GM18520 (cell line): ENCODE data around the gene AP1B1.

Experiments
- ATAC-seq: cut with Tn5 transposase; IDR thresholded peaks from one replicate; pipeline ENCODE4 v1.9.1; 2021; ENCODE audit not compliant: unreplicated experiment

AP1B1 gene

DNA sequence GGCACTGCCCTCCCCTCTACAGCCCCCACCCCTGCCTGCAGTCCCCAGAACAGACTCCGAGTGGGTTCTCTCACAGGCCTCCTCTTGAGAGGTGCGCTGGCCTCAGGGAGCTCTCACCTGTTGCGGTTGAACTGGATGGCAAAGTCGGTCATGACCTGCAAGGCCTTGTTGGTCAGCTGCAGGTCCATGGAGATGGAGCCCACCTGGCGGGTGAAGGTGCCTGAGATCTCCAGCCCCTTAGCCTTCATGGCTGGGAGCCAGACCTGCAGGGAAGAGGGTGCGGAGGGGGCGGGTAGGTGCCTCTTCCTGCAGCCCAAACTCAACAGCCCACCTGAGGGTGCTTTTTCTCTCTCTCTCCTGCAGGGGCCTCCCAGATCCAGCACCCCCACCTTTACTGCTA is 54.2 kb downstream of the AP1B1 start:
- no peak for ATAC-seq

DNA sequence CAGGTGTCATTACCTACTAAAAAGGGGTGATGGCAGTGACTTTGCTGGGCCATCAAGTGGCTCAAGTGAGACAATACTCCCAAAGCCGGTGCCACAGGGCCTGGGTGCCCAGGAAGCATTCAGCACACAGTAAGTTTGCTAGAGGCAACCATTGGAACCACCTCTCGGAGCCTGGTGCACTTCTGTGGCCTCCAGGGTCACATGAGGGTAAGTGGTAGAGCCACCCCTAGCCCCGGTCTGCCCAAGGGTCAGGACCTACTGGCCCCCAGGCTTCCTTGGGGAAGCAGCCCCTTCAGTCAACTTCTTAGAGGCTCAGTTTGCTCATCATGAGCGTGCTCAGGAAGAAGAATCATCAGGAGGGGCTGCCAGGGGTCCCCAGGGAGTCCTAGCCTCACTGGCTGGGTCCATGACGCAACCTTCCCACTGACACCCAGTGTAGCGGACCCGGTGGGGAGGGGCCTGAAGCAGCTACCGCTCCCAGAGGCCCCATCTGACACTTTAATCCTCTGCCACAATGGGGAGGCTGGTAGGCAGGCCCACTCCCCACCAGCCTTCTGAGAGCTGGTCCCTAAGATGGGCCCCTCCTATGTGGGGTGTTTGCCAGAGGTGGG is 55.4 kb downstream of the AP1B1 start:
- no peak for ATAC-seq

DNA sequence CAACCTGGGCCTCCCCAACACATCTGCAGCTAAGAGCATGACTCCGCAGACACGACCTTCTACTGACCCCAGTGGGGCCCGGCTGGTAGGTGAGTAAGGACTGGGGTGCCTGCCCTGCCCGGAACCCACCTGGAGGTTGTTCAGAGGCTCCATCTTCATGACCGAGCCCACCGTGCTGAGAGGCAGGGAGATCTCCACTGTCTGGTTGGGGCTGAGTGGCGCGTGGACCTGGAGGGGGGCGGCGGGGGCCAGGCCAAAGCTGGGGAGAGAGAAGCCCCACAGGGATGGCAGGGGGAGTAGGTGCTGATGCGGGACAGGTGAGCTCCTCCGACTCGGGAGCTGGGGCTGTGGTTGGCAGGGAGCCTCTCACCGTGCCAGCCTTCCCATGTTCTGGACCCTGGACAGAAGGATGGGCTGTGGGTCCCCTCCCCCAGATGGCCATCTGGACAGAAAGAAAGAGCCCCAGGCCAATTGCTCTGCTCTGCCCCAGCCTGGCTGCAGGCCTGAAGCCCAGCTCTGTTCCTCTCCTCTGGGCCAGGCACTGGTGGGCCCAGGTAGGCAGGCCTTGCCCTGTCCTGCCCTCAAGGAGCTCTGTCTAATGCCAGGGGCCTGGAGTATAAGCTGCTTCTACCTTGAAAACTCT is 56.6 kb downstream of the AP1B1 start:
- ATAC-seq, result no peak

DNA sequence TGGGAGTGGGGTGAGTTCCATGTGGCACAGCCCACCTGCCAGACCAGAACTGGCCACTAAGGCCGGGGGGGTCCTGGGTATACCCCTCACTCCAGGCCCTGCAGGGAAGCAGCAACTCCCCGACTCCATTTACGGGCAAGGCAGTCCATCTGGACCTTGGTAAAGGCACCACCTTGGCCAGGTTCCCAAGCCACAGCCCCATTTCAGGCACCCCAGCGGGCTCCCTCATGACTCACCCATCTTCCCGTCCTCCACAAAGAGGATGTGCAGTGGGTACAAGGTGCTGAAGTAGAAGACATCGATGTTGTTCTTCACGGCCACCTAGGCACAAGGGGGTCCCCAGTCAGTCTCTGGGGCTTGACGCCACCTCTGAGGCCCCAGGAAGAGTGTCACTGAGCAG is 57.2 kb downstream of the AP1B1 start:
- no peak for ATAC-seq

DNA sequence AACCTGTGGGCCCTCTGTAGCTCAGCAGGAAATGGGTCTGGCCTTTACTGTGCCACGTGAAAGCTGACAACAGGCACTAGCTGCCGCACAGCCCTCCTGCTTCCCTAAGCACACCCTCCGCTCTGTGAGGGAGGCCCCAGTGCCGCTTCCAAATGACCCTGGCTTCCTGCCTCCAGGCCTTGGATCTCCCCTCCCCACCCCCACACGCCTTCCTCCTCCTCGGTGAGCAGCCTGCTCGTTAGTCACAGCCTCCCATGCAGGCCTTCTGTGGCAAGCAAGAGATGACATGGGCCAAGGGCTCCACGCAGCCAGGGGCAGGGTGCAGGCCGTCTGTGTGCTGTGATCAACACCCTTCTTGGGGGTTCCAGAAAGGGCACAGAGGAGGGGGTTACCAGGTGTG is 57.6 kb downstream of the AP1B1 start:
- no peak for ATAC-seq

DNA sequence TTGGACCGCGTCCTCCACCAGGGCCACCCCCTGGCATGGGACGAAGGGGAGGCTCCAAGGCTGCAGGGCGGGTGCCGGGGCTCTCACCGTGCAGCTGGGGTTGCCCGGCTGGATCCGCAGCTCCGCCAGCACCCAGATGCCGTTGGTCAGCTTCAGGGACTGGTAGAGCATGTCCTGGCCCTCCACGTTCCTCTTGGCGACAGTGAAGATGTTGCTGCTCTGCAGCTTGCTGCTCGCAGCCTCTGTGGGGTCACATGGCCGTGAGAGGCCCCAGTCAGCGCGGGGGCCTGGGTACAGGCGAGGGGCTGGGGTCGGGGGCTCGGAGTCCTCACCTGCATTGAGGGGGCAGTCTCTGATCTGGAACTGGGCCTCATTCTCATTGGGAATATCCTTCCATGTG is 58.1 kb downstream of the AP1B1 start:
- ATAC-seq, result no peak

DNA sequence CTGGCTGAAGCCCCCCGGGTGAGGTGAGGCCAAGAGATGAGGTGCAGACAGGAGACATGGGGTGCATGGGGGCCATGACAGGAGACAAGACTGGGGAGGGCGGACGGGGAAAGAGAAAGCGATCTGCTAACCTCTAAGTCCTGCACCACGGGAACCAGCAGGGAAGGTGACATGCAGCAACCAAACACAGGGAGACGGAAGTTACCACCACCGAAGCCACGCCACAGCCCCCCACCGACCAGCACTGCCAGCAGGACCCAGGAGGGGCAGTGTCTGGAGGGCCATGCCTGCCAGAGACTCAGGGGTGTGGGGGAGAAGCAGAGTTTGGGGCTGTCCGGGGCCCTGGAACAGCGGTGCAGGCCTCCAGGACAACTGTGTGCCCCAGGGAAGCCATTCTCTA is 58.8 kb downstream of the AP1B1 start:
- no peak for ATAC-seq

DNA sequence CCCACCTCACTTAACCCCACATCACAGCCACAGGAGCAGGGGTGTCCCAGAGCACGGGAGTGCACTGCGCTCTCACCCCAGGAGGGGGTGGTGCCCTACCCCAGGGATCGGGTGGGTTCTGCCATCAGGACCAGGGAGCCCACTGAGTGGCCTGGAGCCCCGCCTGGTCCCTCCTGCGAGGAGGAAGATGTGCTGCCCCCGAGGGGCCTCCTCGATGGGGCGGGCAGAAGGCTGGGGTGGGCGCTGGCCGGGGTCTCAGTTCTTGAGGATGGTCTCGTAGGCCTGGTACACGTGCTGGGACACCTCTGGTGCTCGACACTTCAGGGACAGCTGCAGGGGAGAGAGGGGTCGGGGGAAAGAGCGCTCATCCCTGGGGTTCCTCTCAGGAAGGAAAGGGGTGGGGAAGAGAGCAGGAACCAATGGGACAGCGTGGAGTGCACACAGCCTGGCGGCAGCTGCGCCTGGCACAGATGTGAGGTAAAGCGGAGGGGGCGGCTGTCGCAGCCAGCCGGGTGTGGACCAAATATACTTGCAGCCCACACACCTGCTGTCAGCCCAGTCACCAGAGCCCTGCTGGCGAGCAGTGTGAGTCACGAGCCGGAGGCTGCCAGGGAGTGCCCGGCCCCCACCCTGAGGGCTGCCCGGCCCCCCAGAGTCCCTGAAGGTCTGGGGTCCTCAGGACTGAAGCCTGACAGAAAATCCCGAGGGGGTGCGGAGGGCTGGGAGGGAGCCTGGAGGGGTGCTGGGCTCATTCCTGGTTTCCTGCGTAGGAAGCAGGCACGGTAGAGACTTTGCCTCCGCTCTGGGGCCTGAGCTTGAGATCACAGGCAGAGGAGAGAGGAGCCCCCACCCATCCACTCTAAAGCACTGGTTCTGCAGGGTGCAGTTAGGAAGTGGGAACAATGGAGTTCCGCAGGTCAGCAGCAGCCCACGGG is 59.5 kb downstream of the AP1B1 start:
- no peak for ATAC-seq

DNA sequence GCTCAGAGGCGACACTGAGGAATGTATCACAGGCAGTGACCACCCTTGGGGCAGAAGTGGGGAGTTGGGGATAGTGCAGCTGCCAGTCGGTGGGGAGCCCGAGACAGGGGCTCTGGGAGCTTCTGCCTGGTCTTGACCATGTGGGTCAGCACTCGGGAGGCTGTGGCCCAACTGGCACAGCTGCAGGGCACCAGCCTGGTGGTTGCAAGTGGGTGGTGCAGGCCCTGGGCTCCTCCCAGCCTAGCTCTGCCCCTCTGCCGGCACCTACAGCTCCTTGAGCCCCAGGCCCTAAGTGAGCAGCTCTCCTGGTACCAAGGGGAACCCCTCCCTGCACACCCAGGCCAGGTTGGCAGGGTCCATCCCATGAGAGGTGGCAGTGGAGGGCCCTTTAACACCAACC is 60.3 kb downstream of the AP1B1 start:
- no peak for ATAC-seq

DNA sequence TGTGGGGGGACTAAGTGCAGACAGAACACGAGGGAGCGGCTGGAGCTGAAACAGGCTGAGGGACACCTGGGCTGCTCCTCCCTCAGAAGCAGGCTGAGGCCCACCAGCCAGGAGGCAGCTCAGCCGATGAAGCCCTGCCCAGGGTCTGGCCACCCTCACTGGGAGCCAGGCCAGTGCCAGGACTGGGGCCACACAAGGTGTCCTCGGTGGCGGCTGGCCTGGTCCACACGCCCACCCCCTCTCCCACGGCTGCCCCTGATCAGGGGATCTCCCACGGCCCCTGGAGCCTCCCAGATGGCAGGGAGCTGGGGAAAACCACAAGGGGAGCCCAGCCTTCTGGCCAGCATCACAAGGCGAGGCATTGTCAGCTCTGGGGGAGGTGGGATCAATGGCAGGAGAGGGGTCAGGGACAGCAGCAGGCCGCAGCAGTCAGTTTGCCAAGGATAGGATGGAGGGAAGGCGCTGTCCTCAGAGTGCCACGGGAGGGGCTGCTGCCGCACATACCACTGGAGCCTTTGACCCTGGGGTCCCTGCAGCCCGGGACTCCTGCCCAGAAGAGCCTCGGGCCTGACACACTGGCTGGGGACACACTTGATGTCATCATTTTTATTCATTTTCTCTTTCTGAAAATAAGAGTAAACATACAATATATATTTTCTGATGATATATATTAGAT is 61.1 kb downstream of the AP1B1 start:
- ATAC-seq, result no peak

DNA sequence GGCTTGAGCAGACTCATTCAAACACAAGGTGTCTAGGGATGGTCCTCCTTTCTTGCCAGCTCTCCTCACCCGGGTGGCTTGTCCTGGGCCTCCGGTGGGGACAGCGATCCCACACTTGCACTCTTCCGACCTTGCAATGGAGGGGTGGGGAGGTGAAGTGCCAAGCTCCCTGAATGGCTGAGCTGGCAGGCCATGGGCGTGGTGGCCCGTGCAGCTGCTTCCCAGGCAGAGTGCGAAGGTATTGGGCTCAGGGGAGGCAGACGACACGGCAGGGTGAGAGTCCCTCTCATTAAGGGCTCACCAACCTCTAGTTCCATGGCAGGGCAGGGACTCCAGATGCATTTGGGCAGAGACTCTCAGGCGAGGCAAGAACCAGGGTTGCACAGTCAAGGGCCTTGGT is 61.9 kb downstream of the AP1B1 start:
- ATAC-seq, result no peak

DNA sequence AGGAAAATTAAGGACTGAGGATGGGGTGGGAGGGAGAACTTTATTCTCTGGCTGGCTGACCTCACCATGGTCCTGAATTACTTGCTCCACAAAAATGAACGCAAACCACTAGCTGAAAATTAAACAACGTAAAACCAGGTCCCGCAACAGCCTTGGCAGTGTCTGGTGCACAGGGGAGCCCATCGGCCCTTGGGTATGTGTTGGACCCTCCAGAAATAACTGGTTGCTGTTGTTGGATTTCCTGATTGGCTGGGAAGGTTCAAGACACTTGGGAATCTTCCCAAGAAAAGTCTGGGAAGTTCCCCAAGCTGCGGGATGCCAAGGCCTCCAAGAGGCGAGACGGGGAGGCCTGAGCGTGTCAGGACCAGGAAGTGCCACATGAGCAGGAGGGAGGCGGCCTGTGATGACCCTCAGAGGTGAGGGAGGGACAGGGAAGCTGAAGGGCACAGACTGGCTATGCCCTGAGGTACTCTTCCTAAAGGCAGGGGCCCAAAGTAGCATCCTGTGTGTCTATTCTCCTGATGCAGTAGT is 62.5 kb downstream of the AP1B1 start:
- no peak for ATAC-seq

DNA sequence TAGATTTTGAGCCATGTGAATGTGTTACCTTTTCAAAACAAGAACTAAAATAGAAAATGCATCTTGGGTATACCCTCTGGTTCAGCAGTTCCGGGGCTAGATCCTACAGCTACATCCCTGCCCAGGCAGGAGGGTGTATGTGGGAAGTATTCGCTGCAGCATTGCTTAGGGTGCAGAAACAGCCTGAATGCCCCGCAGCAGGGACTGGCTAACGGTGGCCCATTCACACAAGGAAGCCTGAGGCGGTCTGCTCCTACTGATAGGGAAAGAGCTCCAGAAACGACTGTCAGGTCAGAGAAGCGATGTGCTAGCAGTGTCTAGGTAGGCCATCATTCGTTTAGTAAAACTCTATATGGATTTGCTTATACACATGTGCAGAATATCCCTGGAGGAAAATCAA is 63.0 kb downstream of the AP1B1 start:
- no peak for ATAC-seq

DNA sequence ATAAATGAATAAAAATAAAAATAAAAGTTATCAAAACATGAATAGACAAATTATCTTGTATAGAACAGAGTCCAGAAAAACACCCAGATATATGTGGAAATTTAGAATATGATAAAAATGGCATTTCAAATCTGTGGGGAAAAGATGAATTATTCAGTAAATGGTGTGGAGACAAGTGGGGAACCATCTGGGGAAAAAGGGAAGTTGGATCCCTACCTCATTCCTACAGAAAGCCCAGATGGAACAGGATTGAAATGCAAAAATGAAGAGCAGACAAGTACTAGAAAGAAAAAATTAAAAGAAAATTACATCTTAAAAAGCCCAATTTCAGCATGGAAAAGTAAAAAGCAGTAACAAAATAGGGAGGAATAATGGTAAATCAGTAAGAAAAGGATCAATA is 64.7 kb downstream of the AP1B1 start:
- ATAC-seq, result no peak

DNA sequence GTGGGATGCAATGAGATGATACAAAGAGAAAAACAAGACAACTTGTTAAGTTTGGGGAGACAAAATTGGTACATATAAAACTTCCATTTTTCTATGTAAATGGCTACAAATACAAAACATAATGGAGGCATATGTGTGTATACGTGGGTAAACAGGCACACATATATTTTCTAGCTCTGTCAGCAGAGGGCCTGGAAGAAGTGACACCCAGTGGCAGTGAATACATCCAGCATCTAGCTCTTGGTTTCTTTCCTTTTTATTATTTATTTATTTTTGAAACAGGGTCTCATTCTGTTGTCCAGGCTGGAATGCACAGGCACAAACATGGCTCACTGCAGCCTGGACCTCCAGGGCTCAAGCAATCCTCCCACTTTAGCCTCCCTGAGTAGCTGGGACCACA is 67.8 kb downstream of the AP1B1 start:
- ATAC-seq, result no peak

DNA sequence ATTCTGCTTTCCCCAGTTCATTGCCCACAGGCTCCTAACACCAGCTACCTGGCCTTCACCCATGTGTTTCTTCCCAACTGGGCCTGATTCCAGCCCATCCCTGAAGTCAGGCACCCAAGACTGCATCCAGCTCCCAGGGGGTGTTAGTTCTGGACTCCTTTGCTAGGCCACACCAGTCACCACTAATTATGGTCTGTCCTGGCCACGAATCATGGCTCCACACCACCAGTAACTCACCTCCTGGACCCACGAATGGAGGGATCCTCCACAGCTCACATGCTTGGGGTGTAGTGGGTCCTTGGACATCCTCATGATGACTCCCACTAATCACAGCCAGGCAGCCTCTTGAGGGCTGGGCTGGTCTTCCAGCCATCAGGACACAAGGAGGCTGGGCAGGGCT is 69.3 kb downstream of the AP1B1 start:
- no peak for ATAC-seq

DNA sequence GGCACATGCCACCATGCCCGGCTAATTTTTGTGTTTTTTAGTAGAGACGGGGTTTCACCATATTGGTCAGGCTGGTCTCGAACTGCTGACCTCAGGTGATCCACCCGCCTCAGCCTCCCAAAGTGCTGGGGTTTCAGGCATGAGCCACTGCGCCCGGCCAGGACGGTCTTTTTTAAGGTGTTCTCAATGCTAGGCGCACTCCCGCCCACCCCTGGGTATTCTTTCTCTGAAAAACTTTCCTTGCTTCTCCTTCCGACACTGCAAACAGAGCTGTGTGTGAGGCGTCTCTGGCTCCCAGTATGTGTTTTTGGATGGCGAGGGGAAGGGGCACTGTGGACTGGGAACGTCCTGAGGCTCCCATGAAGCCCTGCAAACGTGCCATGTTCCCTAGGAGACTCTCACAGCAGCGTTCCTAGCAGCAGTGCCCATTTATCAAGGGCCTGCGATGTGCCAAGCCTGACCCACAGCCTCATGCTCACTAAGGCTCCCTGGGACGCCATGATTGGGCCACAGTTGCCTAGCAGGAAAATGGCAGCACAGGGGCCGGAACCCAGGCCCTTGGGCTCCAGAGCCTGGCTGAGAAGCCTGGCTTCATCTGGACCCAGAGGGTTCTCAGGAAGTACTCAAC is 70.4 kb downstream of the AP1B1 start:
- ATAC-seq, result no peak

DNA sequence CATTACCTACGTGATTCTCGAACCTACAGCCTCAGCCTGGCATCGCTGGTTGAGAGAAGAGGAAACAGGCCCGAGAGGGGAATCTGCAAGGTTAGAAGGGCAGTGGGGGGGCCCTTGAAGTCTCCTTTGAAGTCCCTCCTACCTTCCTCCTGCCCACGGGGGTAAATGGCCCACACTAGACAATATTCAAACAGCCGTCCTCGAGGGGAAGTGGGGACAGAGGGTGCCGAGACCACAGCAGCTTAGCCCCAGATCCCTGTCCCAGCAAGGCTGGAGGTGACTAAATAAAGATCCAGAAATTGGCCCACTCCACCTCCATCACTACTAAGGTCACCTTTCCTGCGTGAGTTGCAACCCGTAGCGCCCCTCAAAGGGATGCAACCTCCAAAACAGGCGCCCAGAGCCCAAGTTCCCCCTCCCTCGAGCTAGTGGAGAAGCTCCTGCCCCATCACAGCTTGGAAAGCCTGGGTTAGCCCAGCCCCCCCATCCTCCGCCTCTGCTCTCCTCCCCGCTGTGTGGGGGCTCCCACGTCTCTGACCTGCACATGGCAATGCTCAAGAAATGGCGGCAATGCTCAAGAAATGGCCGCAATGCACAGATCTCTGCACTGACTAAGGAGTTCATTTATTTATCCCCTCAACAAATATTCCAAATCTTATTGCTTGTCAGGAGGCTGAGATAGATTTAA is 72.1 kb downstream of the AP1B1 start:
- ATAC-seq, result no peak

DNA sequence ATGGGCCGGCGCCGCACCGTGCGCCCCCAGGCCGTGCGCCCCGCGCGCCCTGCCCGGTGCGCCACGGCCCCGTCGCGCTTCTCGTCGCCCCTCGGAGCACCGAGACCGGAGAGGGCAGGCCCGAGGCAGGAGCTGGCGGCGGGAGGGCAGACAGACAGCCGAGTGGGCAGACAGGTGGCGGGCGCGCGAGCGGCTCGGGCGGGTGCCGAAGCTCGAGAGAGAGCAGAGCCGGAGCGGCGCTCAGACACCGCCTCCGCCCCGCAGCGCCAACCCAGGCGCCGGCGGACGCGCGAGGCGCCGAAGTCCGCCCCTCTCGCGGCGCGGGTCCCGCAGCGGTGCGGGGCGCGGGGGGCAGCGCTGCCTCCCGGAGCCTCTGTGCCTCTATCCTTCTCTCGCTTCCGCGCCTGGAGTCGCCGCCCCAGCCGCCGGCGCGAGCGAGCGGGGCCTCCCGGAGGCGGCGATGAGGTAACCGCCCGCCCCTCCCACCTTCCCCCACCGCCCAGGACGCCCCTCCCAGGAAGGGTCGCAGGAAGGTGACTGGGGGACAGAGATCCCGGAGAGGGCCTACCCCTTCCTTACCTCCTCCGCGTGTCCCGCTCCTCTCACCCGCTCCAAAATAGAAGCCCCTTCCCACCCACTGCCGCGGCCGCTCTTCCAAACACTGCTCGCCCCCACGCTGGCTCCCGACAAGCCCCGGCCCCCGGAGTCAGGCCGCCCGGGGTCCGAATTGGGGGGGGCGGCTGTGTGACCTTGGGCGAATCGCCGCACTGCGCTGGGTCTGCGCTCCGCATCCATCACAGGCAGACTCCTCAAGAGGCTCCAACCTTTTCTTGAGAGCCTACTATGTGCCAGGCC is 72.9 kb downstream of the AP1B1 start, which contains the start of gene RASL10A:
Gene RASL10A (minus strand): TSS at position 412 of the 855 bp plus-strand sequence. CDS start 451 bp downstream, outside the sequence.
- ATAC-seq, result no peak
